Bronchial epithelial cell (primary cell): ENCODE data around the gene MAP7D2. TPM values are rescaled to one million over a fixed set of nuclear protein-coding genes. Genes with fewer than 3 reads are reported as not detected.
A peak's percentile ranks its signal among the peaks of the same experiment; 100 is the strongest.

Experiments used
- DNase-seq: peaks from one replicate; pipeline ENCODE4 v3.0.0-alpha.2; 2010; ENCODE audit warnings: low read depth
- FAIRE-seq: peaks from 2 replicates; lab custom pipeline; 2011; peaks lifted over from hg19 to GRCh38; lab: Jason Lieb, UNC
- H3K27me3 ChIP-seq: 2 replicates; pipeline ENCODE4 v1.5.1; 2011; ENCODE audit warnings: low read length; ENCODE audit not compliant: control insufficient read depth, insufficient read depth
- H3K36me3 ChIP-seq: 2 replicates; pipeline ENCODE4 v1.5.1; 2011; ENCODE audit warnings: low read length; ENCODE audit not compliant: control insufficient read depth, insufficient read depth
- H3K4me3 ChIP-seq: 2 replicates; pipeline ENCODE4 v1.5.1; 2011; ENCODE audit warnings: mild to moderate bottlenecking, low read depth, low read length, control low read depth
- CTCF ChIP-seq: IDR thresholded peaks from 2 replicates; pipeline ENCODE4 v1.5.1; 2011; ENCODE audit warnings: mild to moderate bottlenecking, moderate library complexity, low read length, control low read depth, inconsistent platforms; ENCODE audit not compliant: insufficient read depth, severe bottlenecking
- total RNA-seq: library from RNA; depleted of rRNA; stranded (reverse); fragments of >200 nt; gene quantifications from 2 replicates; pipeline ENCODE4 v1.2.1, GENCODE V29; 2014

Gene MAP7D2
- total RNA-seq, 1 donor from 2014 or later, result under 0.01 TPM

GRCh38 chrX:20071511-20072079, 45.1 kb downstream of the MAP7D2 start:
- no peak for TF ChIP-seq CTCF
- Histone ChIP-seq H3K4me3 (no peak overlapping the region), H3K36me3 (no peaks in the 10 kb centered on the region), H3K27me3 (no peaks in the 10 kb centered on the region)
- DNase-seq, result no peak
- peak; percentile 60 for FAIRE-seq

GRCh38 chrX:20067709-20068561, 48.8 kb downstream of the MAP7D2 start:
- no peak overlapping the region for H3K4me3 ChIP-seq
- H3K36me3 ChIP-seq, result no peaks in the 10 kb centered on the region
- peak; percentile 87 for DNase-seq
- TF ChIP-seq CTCF, result no peak
- H3K27me3 ChIP-seq, result no peaks in the 10 kb centered on the region
- FAIRE-seq, result peak; percentile 94

DNA sequence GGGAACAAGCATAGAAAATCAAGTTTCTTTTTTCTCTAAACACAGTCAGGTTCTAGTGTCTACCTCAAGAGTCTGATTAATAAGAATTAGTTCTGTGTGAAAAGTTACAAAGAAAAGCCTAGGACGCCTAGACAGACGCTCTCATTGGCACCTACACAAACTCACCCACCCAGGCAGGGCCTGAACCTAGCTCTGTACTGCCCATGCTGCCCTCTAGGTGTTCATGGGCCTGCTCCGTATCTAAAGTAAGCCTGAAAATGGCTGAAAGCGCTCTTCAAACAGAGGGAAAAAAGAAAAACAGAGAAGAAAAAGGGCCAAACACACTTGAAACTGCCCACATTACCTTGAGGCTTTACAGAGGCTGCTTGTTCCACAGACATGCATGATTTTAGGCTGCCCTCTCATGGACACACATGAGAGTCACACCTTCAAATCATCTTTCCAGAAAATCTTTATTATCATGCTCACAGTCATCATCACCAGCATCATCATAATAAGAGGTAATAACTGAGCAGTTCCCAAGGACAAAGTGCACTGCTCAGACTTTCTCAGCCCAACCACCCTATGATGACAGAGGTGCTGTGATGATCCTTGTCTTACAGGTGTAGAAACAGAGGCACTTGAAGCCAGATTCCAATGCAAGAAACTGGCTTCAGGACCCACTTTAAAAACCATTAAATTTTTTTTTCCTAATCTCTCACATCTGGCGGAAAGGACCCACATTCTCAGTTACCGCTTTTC, 49.6 kb downstream of the MAP7D2 start:
- peak; percentile 76 for FAIRE-seq
- DNase-seq, result peak; percentile 55

GRCh38 chrX:20063716-20064351, 52.9 kb downstream of the MAP7D2 start:
- peak; percentile 36 for TF ChIP-seq CTCF
- DNase-seq, result peak; percentile 52
- Histone ChIP-seq H3K36me3 (no peaks in the 10 kb centered on the region), H3K4me3 (no peak overlapping the region), H3K27me3 (no peaks in the 10 kb centered on the region)
- no peak for FAIRE-seq

More for the DNA sequence above, 49.6 kb downstream of the MAP7D2 start:
- H3K4me3 ChIP-seq, result no peak overlapping the region
- peak; percentile 56 for TF ChIP-seq CTCF
- no peaks in the 10 kb centered on the region for H3K27me3 ChIP-seq
- H3K36me3 ChIP-seq, result no peaks in the 10 kb centered on the region

DNA sequence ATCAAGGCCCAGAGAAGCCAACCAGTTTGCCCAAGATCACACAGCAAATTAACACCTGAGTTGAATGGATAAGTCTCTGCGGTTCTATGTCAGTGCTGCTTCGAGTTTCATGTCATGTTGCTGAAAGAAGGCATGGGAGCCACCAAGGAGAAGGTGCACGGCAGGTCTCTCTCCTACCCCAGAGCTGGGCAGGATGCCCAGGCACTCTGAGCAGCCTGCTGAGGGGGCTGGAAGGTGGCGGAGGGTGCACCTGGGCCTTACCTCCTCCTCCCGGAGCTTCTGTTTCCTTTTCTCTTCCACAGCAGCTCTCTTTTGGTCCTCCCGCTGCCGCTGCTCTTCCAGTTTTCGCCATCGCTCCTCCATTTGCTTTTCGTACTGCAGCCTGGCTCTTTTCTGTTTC, 53.6 kb downstream of the MAP7D2 start:
- no peak overlapping the region for H3K4me3 ChIP-seq
- H3K36me3 ChIP-seq, result no peaks in the 10 kb centered on the region
- FAIRE-seq, result no peak
- no peak for DNase-seq
- no peaks in the 10 kb centered on the region for H3K27me3 ChIP-seq
- TF ChIP-seq CTCF, result no peak
